ENCODE results near the gene USP9X. TPM values are rescaled to one million over a fixed set of nuclear protein-coding genes. Genes with fewer than 3 reads are reported as not detected.
"Not testable (repeated sequence)": the region's sequence is repeated elsewhere in the genome, so short reads cannot be mapped to it uniquely, and the experiment has no call there.

Gene USP9X
- total RNA-seq, 4 donors from 2014 or later, result 50.4 to 77.6 (median 58.4) TPM

GRCh38 chrX:41142130-41142910 lies 57.1 kb downstream of the USP9X start:
- intact Hi-C loops (cut with DNase I; ENCODE audit: low total_unique reads), result no loop called here
- 82 to 93% methylated on average over 5 of the region's 5 CpGs for WGBS, 2 donors
- H3K4me3 ChIP-seq (ENCODE audit: low read depth, poor library complexity, severe bottlenecking), result no peak overlapping the region
- no peak for DNase-seq (ENCODE audit: low spot score in 2 of 2)
- TF ChIP-seq CTCF (IDR thresholded peaks at IDR 0.05) (no peak), POLR2A (IDR thresholded peaks at IDR 0.05) (no peak)

GRCh38 chrX:41144873-41145272 lies 59.6 kb downstream of the USP9X start:
- H3K4me3 ChIP-seq (ENCODE audit: low read depth, poor library complexity, severe bottlenecking), result no peak overlapping the region
- no peak for DNase-seq (ENCODE audit: low spot score in 2 of 2)
- 65 to 84% methylated on average over 2 of the region's 2 CpGs for WGBS, 2 donors
- intact Hi-C loops (cut with DNase I; ENCODE audit: low total_unique reads), result no loop called here
- no peak for TF ChIP-seq POLR2A (IDR thresholded peaks at IDR 0.05)
- no peak for TF ChIP-seq CTCF (IDR thresholded peaks at IDR 0.05)

- H3K4me3 ChIP-seq (ENCODE audit: low read depth, poor library complexity, severe bottlenecking), result no peak overlapping the region
- DNase-seq (ENCODE audit: low spot score in 2 of 2), result no peak
- TF ChIP-seq POLR2A (IDR thresholded peaks at IDR 0.05) (no peak), CTCF (IDR thresholded peaks at IDR 0.05) (no peak)
- intact Hi-C loops (cut with DNase I; ENCODE audit: low total_unique reads), result no loop called here
- 95 to 96% methylated on average over 2 of the region's 2 CpGs for WGBS, 2 donors
Measured at GRCh38 chrX:41145920-41146608, 60.8 kb downstream of the USP9X start.

- H3K4me3 ChIP-seq (ENCODE audit: low read depth, poor library complexity, severe bottlenecking), result no peak overlapping the region
- DNase-seq (ENCODE audit: low spot score in 2 of 2), result no peak
- intact Hi-C loops (cut with DNase I; ENCODE audit: low total_unique reads), result no loop called here
- 84 to 91% methylated on average over 4 of the region's 4 CpGs for WGBS, 2 donors
- TF ChIP-seq POLR2A (IDR thresholded peaks at IDR 0.05) (no peak), CTCF (IDR thresholded peaks at IDR 0.05) (no peak)
Measured at GRCh38 chrX:41148553-41148952, 63.3 kb downstream of the USP9X start.

- intact Hi-C loops (cut with DNase I; ENCODE audit: low total_unique reads), result no loop called here
- no peak for DNase-seq (ENCODE audit: low spot score in 2 of 2)
- 81 to 82% methylated on average over 7 of the region's 7 CpGs for WGBS, 2 donors
- TF ChIP-seq POLR2A (IDR thresholded peaks at IDR 0.05) (no peak), CTCF (IDR thresholded peaks at IDR 0.05) (no peak)
- no peak overlapping the region for H3K4me3 ChIP-seq (ENCODE audit: low read depth, poor library complexity, severe bottlenecking)
Measured at GRCh38 chrX:41150043-41150442, 64.8 kb downstream of the USP9X start.

- 92 to 93% methylated on average over 12 of the region's 12 CpGs for WGBS, 2 donors
- DNase-seq (ENCODE audit: low spot score in 2 of 2); intact Hi-C loops (cut with DNase I; ENCODE audit: low total_unique reads); H3K4me3 ChIP-seq (ENCODE audit: low read depth, poor library complexity, severe bottlenecking): not testable (repeated sequence)
Measured at GRCh38 chrX:41151726-41152125, 66.5 kb downstream of the USP9X start.

All from lower leg skin (tissue), 4 donors.